T-helper 2 cell treated with Interferon-gamma antibody and Interleukin-4, amounts not matched to agents 5 μg/mL and 100 μg/mL, for 36 hours (primary cell): ENCODE measurements around the gene KLKB1.
A peak's percentile ranks its signal among the peaks of the same experiment; 100 is the strongest.

ENCODE experiments used
- DNase-seq: peaks from one replicate; pipeline ENCODE4 v3.0.0; 2021; ENCODE audit warnings: low spot score
- H3K27ac Mint-ChIP-seq: one replicate; pipeline ENCODE4 v1.8.0; 2021; ENCODE audit warnings: mild to moderate bottlenecking, mixed read lengths
- H3K27me3 Mint-ChIP-seq: one replicate; pipeline ENCODE4 v1.8.0; 2021; ENCODE audit warnings: low read depth, mixed read lengths
- H3K36me3 Mint-ChIP-seq: one replicate; pipeline ENCODE4 v1.8.0; 2021; ENCODE audit warnings: low read depth, mixed read lengths
- H3K4me1 Mint-ChIP-seq: one replicate; pipeline ENCODE4 v1.8.0; 2021; ENCODE audit warnings: low read depth, mixed read lengths
- H3K4me3 Mint-ChIP-seq: one replicate; pipeline ENCODE4 v1.8.0; 2022; ENCODE audit warnings: mild to moderate bottlenecking, moderate library complexity, mixed read lengths
- H3K9me3 Mint-ChIP-seq: one replicate; pipeline ENCODE4 v1.8.0; 2021; ENCODE audit warnings: mixed read lengths

Gene KLKB1

GRCh38 chr4:186227221-186227620 lies at the start of gene KLKB1:
Gene KLKB1, plus strand, starts transcription at chr4:186227507. Its CDS starts 689 bp downstream, at chr4:186228196.
- Mint-ChIP-seq H3K27me3 (no peaks in the 10 kb centered on the region), H3K36me3 (no peaks in the 10 kb centered on the region), H3K27ac (no peak within 1 kb of the TSS), H3K4me1 (no peaks in the 10 kb centered on the region), H3K4me3 (no peak within 1 kb of the TSS), H3K9me3 (peaks cover 11% of the 10 kb centered on the region)
- no peak for DNase-seq

DNA sequence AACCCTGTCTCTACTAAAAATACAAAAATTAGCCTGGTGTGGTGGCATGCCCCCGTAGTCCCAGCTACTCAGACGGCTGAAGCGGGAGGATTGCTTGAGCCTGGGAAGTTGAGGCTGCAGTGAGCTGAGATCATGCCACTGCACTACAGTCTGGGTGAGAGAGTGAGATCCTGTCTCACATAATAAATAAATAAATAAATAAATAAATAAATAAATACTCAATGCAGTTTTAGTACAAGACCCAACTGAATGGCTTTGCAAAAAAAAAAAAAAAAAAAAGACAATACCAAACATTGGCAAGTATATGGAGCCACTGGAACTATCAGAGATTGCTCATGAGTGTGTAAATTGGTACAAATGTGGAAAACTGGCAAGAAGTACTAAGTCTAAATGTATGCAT lies 39.2 kb upstream of the KLKB1 start:
- no peak for DNase-seq
- H3K9me3 Mint-ChIP-seq = no peaks in the 10 kb centered on the region
- H3K4me1 Mint-ChIP-seq = peaks cover 32% of the 10 kb centered on the region
- peaks cover 23% of the 10 kb centered on the region for H3K27me3 Mint-ChIP-seq
- no peaks in the 10 kb centered on the region for H3K36me3 Mint-ChIP-seq
- no peak overlapping the region for H3K4me3 Mint-ChIP-seq
- no peak overlapping the region for H3K27ac Mint-ChIP-seq

GRCh38 chr4:186189656-186190055 lies 37.7 kb upstream of the KLKB1 start:
- Mint-ChIP-seq H3K36me3 (no peaks in the 10 kb centered on the region), H3K4me1 (peaks cover 29% of the 10 kb centered on the region), H3K4me3 (peak overlapping the region; percentile 86), H3K27ac (peak overlapping the region; percentile 92), H3K9me3 (no peaks in the 10 kb centered on the region), H3K27me3 (peaks cover 9% of the 10 kb centered on the region)
- no peak for DNase-seq

GRCh38 chr4:186190581-186191199 lies 36.6 kb upstream of the KLKB1 start:
- peaks cover 29% of the 10 kb centered on the region for H3K4me1 Mint-ChIP-seq
- peak overlapping the region; percentile 92 for H3K27ac Mint-ChIP-seq
- H3K4me3 Mint-ChIP-seq = peak overlapping the region; percentile 86
- H3K36me3 Mint-ChIP-seq = peaks cover 2% of the 10 kb centered on the region
- peaks cover 2% of the 10 kb centered on the region for H3K27me3 Mint-ChIP-seq
- H3K9me3 Mint-ChIP-seq = no peaks in the 10 kb centered on the region
- peak; percentile 48 for DNase-seq

- Mint-ChIP-seq H3K36me3 (peaks cover 9% of the 10 kb centered on the region), H3K4me1 (peaks cover 29% of the 10 kb centered on the region), H3K4me3 (peak within 1 kb of the TSS; percentile 97), H3K9me3 (no peaks in the 10 kb centered on the region), H3K27ac (peak within 1 kb of the TSS; percentile 92), H3K27me3 (no peaks in the 10 kb centered on the region)
- DNase-seq = peak; percentile 94
These were observed 35.9 kb upstream of the KLKB1 start, which contains the start of gene CYP4V2 for GRCh38 chr4:186191200-186192065. Gene CYP4V2, plus strand, starts transcription at chr4:186191567. Its CDS starts 257 bp downstream, at chr4:186191824.

- Mint-ChIP-seq H3K4me3 (peak overlapping the region; percentile 97), H3K27ac (peak overlapping the region; percentile 92), H3K36me3 (peaks cover 12% of the 10 kb centered on the region), H3K9me3 (no peaks in the 10 kb centered on the region), H3K4me1 (peaks cover 32% of the 10 kb centered on the region), H3K27me3 (no peaks in the 10 kb centered on the region)
- peak; percentile 23 for DNase-seq
These were observed 35.2 kb upstream of the KLKB1 start for GRCh38 chr4:186192066-186192612.

DNA sequence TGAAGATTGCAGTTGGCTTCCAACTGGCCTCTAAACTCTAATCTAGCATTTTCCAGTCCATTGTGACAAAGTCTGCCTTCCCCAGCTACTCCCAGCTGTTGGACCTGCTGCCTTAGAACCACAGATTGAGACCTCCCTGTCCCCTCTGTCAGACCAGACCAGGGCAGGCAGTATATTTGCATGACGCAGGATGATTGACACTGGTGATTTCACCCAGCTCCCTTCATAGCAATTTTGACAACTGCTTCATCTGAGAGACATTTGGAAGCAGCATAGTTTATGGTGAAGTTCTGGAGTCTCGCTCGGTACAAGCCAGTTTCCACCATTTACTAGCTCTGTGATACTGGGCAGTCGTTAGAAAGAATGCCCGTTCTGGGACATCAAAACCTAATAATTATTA lies 33.5 kb upstream of the KLKB1 start:
- peaks cover 15% of the 10 kb centered on the region for H3K36me3 Mint-ChIP-seq
- H3K27ac Mint-ChIP-seq = no peak overlapping the region
- peaks cover 32% of the 10 kb centered on the region for H3K4me1 Mint-ChIP-seq
- no peaks in the 10 kb centered on the region for H3K9me3 Mint-ChIP-seq
- no peak for DNase-seq
- no peak overlapping the region for H3K4me3 Mint-ChIP-seq
- H3K27me3 Mint-ChIP-seq = no peaks in the 10 kb centered on the region

GRCh38 chr4:186196063-186196462 lies 31.2 kb upstream of the KLKB1 start:
- H3K27ac Mint-ChIP-seq = no peak overlapping the region
- no peak overlapping the region for H3K4me3 Mint-ChIP-seq
- H3K36me3 Mint-ChIP-seq = peaks cover 15% of the 10 kb centered on the region
- peaks cover 16% of the 10 kb centered on the region for H3K4me1 Mint-ChIP-seq
- H3K27me3 Mint-ChIP-seq = no peaks in the 10 kb centered on the region
- no peaks in the 10 kb centered on the region for H3K9me3 Mint-ChIP-seq
- no peak for DNase-seq

DNA sequence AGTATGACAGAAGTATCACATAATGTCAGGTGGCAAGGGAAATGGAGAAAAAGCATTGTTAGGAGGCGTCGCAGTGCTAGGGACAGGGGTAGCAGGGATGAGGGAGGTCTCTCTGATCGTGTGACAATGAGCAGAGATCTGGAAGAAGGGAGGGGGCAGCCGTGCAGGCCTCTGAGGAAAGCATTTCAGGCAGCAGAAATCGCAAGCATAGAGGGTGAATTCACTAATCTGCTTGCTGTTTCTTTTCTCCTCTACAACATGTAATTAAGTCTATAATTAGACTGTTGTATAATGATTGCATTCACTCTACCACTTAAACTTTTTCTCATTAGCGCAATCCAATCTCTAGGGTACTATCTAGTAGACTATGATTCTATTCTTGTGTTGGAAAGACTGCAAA lies 26.8 kb upstream of the KLKB1 start:
- H3K27me3 Mint-ChIP-seq = no peaks in the 10 kb centered on the region
- H3K9me3 Mint-ChIP-seq = no peaks in the 10 kb centered on the region
- no peak for DNase-seq
- peaks cover 15% of the 10 kb centered on the region for H3K36me3 Mint-ChIP-seq
- no peak overlapping the region for H3K27ac Mint-ChIP-seq
- H3K4me3 Mint-ChIP-seq = no peak overlapping the region
- peaks cover 8% of the 10 kb centered on the region for H3K4me1 Mint-ChIP-seq

DNA sequence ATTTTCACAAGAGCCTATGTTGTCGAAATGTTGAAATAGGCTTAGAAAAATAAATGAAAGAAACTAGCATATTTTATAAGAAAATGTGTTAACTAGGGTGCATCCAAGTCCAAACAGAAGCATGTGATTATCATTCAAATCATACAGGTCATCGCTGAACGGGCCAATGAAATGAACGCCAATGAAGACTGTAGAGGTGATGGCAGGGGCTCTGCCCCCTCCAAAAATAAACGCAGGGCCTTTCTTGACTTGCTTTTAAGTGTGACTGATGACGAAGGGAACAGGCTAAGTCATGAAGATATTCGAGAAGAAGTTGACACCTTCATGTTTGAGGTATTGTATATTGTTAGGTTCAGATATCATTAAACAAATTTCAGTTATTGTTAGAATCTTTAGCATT lies 26.3 kb upstream of the KLKB1 start:
- no peaks in the 10 kb centered on the region for H3K9me3 Mint-ChIP-seq
- no peak overlapping the region for H3K27ac Mint-ChIP-seq
- H3K36me3 Mint-ChIP-seq = peaks cover 10% of the 10 kb centered on the region
- no peak overlapping the region for H3K4me3 Mint-ChIP-seq
- H3K27me3 Mint-ChIP-seq = no peaks in the 10 kb centered on the region
- no peak for DNase-seq
- peaks cover 8% of the 10 kb centered on the region for H3K4me1 Mint-ChIP-seq

DNA sequence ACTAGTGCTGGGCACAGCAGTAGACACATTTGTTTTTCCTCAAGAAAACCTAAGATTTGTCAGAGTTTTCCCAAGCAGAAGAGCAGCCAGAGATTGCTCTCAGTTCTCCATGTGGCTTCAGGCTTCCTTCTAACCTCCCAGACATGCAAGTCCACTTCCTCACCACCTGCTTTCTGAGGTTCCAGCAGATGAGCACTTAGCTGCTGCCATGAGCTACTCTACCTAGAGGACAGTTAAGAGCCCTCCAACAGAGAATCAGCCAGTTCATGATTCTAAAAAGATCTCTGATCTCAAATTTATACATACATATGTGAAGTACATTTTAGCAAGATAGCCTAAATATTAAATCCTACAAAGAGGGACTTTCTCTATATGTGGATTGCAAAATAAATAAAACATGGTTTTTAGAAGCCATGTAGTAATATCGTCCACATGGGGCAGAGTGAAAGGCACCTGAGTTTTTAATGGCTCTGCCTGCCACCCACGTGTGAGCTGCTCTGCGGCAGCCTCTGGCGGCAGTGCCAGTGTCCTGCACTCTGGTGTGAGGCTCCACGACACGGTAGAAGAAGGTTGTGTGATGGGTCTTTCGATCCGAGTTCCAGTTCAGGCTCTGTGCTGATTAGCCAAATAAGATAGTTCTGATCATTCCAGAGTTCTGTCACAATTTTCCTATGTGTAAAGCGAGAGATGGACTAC lies 25.6 kb upstream of the KLKB1 start:
- peaks cover 8% of the 10 kb centered on the region for H3K4me1 Mint-ChIP-seq
- no peak overlapping the region for H3K4me3 Mint-ChIP-seq
- DNase-seq = peak; percentile 29
- H3K9me3 Mint-ChIP-seq = no peaks in the 10 kb centered on the region
- H3K27ac Mint-ChIP-seq = no peak overlapping the region
- no peaks in the 10 kb centered on the region for H3K27me3 Mint-ChIP-seq
- peaks cover 6% of the 10 kb centered on the region for H3K36me3 Mint-ChIP-seq

- Mint-ChIP-seq H3K27me3 (no peaks in the 10 kb centered on the region), H3K4me1 (peaks cover 5% of the 10 kb centered on the region), H3K36me3 (no peaks in the 10 kb centered on the region), H3K9me3 (peaks cover 1% of the 10 kb centered on the region), H3K27ac (no peak overlapping the region), H3K4me3 (no peak overlapping the region)
- no peak for DNase-seq
These were observed 24.7 kb upstream of the KLKB1 start for GRCh38 chr4:186202490-186203140.

DNA sequence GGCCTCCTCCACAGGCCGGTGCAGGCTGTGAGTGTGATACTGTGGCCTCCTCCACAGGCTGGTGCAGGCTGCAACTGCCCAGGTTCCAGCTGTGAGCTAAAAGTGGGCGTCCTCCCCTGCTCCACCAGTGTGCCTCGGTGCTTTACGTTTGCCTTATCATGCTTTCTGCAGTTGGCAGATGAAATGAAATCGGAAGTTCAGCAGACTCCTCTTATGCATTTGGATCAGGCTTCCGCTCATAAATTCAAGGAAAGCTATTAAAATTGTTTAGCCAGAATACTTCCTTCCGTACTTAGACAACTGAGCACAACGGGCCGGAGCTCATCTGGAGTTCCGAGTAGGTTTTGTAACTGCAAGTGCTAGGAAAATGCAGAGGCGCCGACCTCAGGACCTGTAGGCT lies 23.9 kb upstream of the KLKB1 start:
- Mint-ChIP-seq H3K27me3 (no peaks in the 10 kb centered on the region), H3K4me3 (no peak overlapping the region), H3K4me1 (peaks cover 5% of the 10 kb centered on the region), H3K36me3 (no peaks in the 10 kb centered on the region), H3K27ac (no peak overlapping the region), H3K9me3 (peaks cover 4% of the 10 kb centered on the region)
- no peak for DNase-seq
